BLaER1 (cell line): Measurements from ENCODE around the gene PCA3.
"Not testable (repeated sequence)": the region's sequence is repeated elsewhere in the genome, so short reads cannot be mapped to it uniquely, and the experiment has no call there.

Source experiments
- H3K27ac ChIP-seq: shearing (Covaris generic); formaldehyde crosslinking; 2 replicates; pipeline ENCODE4 v1.8.1; 2022
- H3K27me3 ChIP-seq: shearing (Covaris generic); formaldehyde crosslinking; 2 replicates; pipeline ENCODE4 v1.8.1; 2022
- H3K36me3 ChIP-seq: shearing (Covaris generic); formaldehyde crosslinking; 2 replicates; pipeline ENCODE4 v1.8.1; 2022
- H3K4me1 ChIP-seq: shearing (Covaris generic); formaldehyde crosslinking; 2 replicates; pipeline ENCODE4 v1.8.1; 2022
- H3K4me2 ChIP-seq: shearing (Covaris generic); formaldehyde crosslinking; 2 replicates; pipeline ENCODE4 v1.8.1; 2022
- H3K4me3 ChIP-seq: shearing (Covaris generic); formaldehyde crosslinking; 2 replicates; pipeline ENCODE4 v1.8.1; 2022
- H3K9ac ChIP-seq: shearing (Covaris generic); formaldehyde crosslinking; 2 replicates; pipeline ENCODE4 v1.8.1; 2022
- H3K9me3 ChIP-seq: shearing (Covaris generic); formaldehyde crosslinking; 2 replicates; pipeline ENCODE4 v1.8.1; 2022
- H4K20me1 ChIP-seq: shearing (Covaris generic); formaldehyde crosslinking; 2 replicates; pipeline ENCODE4 v1.8.1; 2022
- Cebpa-rat ChIP-seq: shearing (Covaris generic); IDR thresholded peaks from 2 replicates; pipeline ENCODE4 v1.8.1; 2022

PCA3 gene

DNA sequence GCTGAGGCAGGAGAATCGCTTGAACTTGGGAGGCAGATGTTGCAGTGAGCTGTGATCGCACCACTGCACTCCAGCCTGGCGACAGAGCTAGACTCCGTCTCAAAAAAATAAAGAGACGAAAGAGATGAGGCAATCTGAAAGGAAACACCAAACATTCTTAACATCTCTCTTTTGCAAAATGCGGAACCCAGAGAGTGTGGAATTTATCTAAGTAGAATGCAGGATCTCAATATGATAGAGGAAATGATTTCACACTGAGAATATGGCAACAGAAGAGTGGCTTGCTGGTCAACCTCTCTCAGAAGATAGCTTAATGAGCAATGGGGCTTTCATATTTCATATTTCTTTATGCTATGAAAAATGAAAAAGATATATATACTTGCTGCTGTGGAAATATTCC, 33.4 kb upstream of the PCA3 start:
- H3K4me1 ChIP-seq = peaks cover 2% of the 10 kb centered on the region
- H3K36me3 ChIP-seq = no peaks in the 10 kb centered on the region
- no peak overlapping the region for H3K9ac ChIP-seq
- TF ChIP-seq Cebpa-rat = no peak
- H3K27me3 ChIP-seq = no peaks in the 10 kb centered on the region
- no peak overlapping the region for H3K4me2 ChIP-seq
- H3K27ac ChIP-seq = no peak overlapping the region
- no peaks in the 10 kb centered on the region for H4K20me1 ChIP-seq
- H3K4me3 ChIP-seq = no peak overlapping the region
- H3K9me3 ChIP-seq = no peaks in the 10 kb centered on the region

- no peaks in the 10 kb centered on the region for H4K20me1 ChIP-seq
- H3K36me3 ChIP-seq = no peaks in the 10 kb centered on the region
- H3K27me3 ChIP-seq = no peaks in the 10 kb centered on the region
- no peaks in the 10 kb centered on the region for H3K9me3 ChIP-seq
- H3K27ac ChIP-seq = no peak overlapping the region
- no peak for TF ChIP-seq Cebpa-rat
- H3K4me2 ChIP-seq = no peak overlapping the region
- no peak overlapping the region for H3K4me3 ChIP-seq
- H3K9ac ChIP-seq = no peak overlapping the region
- H3K4me1 ChIP-seq = no peaks in the 10 kb centered on the region
Measured at GRCh38 chr9:76732341-76732958, 31.8 kb upstream of the PCA3 start.

- no peak overlapping the region for H3K9ac ChIP-seq
- no peak overlapping the region for H3K4me3 ChIP-seq
- no peak overlapping the region for H3K27ac ChIP-seq
- no peaks in the 10 kb centered on the region for H3K4me1 ChIP-seq
- no peaks in the 10 kb centered on the region for H3K9me3 ChIP-seq
- TF ChIP-seq Cebpa-rat = no peak
- H4K20me1 ChIP-seq = no peaks in the 10 kb centered on the region
- H3K36me3 ChIP-seq = no peaks in the 10 kb centered on the region
- no peaks in the 10 kb centered on the region for H3K27me3 ChIP-seq
- H3K4me2 ChIP-seq = no peak overlapping the region
Measured at GRCh38 chr9:76733096-76733495, 31.1 kb upstream of the PCA3 start.

DNA sequence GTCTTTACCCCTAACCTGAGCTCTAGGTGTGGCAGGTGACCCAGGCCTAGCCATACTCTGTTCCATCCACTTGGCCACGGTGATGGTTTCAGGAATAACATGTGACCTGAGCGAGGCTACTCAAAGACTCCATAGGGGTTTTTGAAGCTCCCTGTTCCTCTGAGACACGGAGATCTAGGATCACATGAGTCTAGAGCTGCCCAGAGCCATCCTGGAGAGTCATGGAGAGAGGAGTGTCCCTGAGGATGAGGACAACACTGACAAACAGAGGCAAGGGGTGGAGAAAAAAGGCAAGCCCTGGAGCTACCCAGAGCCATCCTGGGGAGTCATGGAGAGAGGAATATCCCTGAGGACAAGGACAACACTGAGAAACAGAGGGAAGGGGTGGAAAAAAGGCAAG, 29.5 kb upstream of the PCA3 start:
- Histone ChIP-seq H3K9ac (no peak overlapping the region), H3K9me3 (no peaks in the 10 kb centered on the region), H3K36me3 (no peaks in the 10 kb centered on the region), H3K4me1 (no peaks in the 10 kb centered on the region), H3K27me3 (no peaks in the 10 kb centered on the region), H3K4me2 (no peak overlapping the region), H3K27ac (no peak overlapping the region), H4K20me1 (no peaks in the 10 kb centered on the region), H3K4me3 (no peak overlapping the region)
- TF ChIP-seq Cebpa-rat = no peak

DNA sequence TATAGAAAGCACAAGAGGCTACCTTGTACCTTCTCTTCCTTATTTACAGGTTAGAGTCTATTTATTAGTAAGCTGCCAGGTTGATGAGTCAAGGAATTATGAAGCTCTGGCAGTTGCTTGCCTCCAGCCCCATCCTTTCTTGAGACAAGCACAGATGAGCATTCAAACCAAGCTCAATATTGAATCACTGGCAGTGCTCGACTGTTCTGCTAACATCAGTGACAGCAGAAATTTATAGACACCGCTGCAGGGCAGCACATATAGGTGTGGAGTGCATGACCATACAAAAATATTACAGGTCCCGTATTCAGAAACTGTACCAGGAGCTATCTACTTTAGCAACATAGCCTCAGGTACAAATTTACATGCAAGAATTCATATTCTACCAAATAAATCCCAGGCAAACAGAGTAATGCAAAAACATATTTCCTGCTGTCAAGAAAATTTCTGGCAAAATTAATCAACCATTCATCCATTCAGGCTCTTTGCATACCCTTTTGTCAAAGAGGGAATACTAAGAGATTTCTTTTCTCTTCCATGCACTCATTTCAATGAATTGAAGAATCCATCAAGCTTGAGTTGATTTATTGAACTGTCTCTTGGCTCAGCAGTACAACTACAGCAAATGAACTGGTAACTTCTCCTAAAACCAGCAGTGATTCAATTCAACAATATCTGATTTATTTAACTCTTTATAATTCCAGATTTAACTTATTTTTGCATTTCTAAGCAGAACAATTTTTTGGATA, 26.9 kb upstream of the PCA3 start:
- H3K27me3 ChIP-seq = no peaks in the 10 kb centered on the region
- H3K36me3 ChIP-seq = no peaks in the 10 kb centered on the region
- H3K4me3 ChIP-seq = no peak overlapping the region
- peaks cover 3% of the 10 kb centered on the region for H3K9me3 ChIP-seq
- H3K9ac ChIP-seq = no peak overlapping the region
- no peak overlapping the region for H3K4me2 ChIP-seq
- H3K27ac ChIP-seq = no peak overlapping the region
- H4K20me1 ChIP-seq = no peaks in the 10 kb centered on the region
- TF ChIP-seq Cebpa-rat = no peak
- no peaks in the 10 kb centered on the region for H3K4me1 ChIP-seq

GRCh38 chr9:76738402-76738801, 25.8 kb upstream of the PCA3 start:
- TF ChIP-seq Cebpa-rat = no peak
- H3K9ac ChIP-seq = no peak overlapping the region
- no peaks in the 10 kb centered on the region for H3K4me1 ChIP-seq
- peaks cover 13% of the 10 kb centered on the region for H3K9me3 ChIP-seq
- H3K27me3 ChIP-seq = no peaks in the 10 kb centered on the region
- H3K4me3 ChIP-seq = no peak overlapping the region
- no peak overlapping the region for H3K4me2 ChIP-seq
- no peak overlapping the region for H3K27ac ChIP-seq
- H4K20me1 ChIP-seq = no peaks in the 10 kb centered on the region
- no peaks in the 10 kb centered on the region for H3K36me3 ChIP-seq

DNA sequence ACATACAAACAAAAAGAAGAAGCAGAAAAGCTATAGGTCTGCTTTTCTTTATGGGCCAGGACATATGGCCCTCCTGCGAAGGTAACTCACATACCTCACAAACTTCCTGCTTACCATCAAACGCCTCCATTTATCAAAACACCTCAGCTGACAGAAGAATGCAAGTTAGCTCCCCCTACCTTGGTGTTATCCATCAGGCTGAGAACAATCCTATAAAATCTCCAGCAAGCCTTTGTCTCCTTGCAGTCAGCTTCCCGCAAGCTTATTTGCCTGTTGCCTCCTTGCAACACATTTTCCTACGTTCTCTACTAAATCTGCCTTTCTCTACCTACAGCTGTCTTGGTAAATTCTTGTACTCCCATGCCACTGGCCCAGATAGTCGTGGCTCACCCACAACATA, 22.7 kb upstream of the PCA3 start:
- Histone ChIP-seq H3K9ac (no peak overlapping the region), H3K4me2 (no peak overlapping the region), H3K4me3 (no peak overlapping the region), H4K20me1 (no peaks in the 10 kb centered on the region), H3K36me3 (no peaks in the 10 kb centered on the region), H3K27ac (no peak overlapping the region), H3K9me3 (peaks cover 22% of the 10 kb centered on the region), H3K4me1 (no peaks in the 10 kb centered on the region), H3K27me3 (no peaks in the 10 kb centered on the region)
- no peak for TF ChIP-seq Cebpa-rat

DNA sequence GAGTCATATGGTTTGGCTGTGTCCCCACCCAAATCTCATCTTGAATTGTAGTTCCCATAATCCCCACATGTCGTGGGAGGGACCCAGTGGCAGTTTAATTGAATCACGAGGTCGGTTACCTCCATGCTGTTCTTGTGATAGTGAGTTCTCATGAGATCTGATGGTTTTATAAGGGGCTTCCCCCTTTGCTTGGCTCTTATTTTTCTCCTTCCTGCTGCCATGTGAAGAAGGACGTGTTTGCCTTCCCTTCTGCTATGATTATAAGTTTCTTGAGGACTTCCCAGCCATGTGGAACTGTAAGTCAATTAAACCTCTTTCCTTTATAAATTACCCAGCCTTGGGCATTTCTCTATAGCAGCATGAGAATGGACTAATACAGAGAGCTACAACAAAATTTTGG, 21.3 kb upstream of the PCA3 start:
- not testable (repeated sequence) for H3K4me2 ChIP-seq, H3K9ac ChIP-seq, H3K27ac ChIP-seq, H3K36me3 ChIP-seq, H4K20me1 ChIP-seq, H3K4me1 ChIP-seq, H3K27me3 ChIP-seq, H3K4me3 ChIP-seq
- H3K9me3 ChIP-seq = peaks cover 22% of the 10 kb centered on the region

DNA sequence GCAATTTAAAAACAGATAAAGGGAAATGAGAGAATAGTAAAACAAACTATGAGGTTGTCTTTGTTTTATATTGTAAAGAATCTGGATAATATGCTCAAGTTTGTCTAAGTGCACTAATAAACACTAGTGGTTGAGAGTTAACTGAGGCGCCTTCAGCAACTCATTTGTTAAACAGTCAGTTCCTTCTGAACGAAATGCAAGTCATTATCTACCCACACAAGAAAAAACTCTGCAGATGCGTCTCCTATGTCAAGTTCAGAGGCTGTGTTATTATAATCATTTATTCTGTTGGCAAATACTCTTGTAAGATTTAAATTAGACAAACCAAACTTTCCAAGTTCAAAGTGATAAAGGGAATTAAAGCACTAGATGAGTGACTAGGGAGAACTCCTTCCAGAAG, 20.3 kb upstream of the PCA3 start:
- Histone ChIP-seq H3K4me1 (no peaks in the 10 kb centered on the region), H3K36me3 (no peaks in the 10 kb centered on the region), H3K27me3 (no peaks in the 10 kb centered on the region), H3K4me3 (no peak overlapping the region), H4K20me1 (no peaks in the 10 kb centered on the region), H3K27ac (no peak overlapping the region), H3K9ac (no peak overlapping the region), H3K4me2 (no peak overlapping the region), H3K9me3 (peaks cover 22% of the 10 kb centered on the region)
- no peak for TF ChIP-seq Cebpa-rat

DNA sequence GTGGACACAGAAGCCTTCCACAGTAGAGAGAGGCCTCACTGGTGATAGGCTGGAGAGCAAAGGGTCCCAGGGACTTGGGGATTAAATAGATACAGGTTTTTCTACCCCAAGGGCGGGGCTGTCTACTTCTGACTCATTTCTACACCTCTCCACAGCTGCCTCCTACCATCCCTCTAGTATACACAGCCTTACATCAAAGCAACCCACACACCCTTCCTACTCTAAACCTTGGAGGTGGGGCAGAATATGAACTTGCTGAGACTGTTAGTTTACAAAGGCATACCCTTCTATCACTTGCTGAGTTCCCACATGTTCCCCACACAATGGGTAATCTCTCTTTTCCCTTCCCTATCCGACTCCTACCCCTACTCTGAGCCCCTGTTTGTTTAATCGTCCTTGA, 19.9 kb upstream of the PCA3 start:
- Histone ChIP-seq H3K9me3 (peaks cover 22% of the 10 kb centered on the region), H3K27ac (no peak overlapping the region), H3K27me3 (no peaks in the 10 kb centered on the region), H3K36me3 (no peaks in the 10 kb centered on the region), H3K9ac (no peak overlapping the region), H4K20me1 (no peaks in the 10 kb centered on the region), H3K4me1 (no peaks in the 10 kb centered on the region), H3K4me3 (no peak overlapping the region), H3K4me2 (no peak overlapping the region)
- no peak for TF ChIP-seq Cebpa-rat
